Upper lobe of left lung (tissue), 4 donors: Measurements from ENCODE around the gene KCNIP3.

Experiments
- POLR2A ChIP-seq, 4 donors: fragments of 450-650 bp; IDR thresholded peaks; one replicate each; pipeline ENCODE4 v1.5.1; 2016 to 2017; ENCODE audit warnings: antibody characterized with exemption in 4 of 4, mild to moderate bottlenecking in 2 of 4
- POLR2AphosphoS5 ChIP-seq, 2 donors: sonication (generic); formaldehyde crosslinking; IDR thresholded peaks; one replicate each; pipeline ENCODE4 v1.5.1; 2017; ENCODE audit warnings: antibody characterized with exemption in 2 of 2
- TF ChIP-seq, protein P1 (sequence below), 6 experiments: fragments of 450-650 bp in 4 of 6; fragments of 200-600 bp in 2 of 6; sonication (generic) in 2 of 6; IDR thresholded peaks; one replicate each; pipeline ENCODE4 v1.5.1; 2016 to 2019; ENCODE audit warnings: antibody characterized with exemption in 6 of 6

DNA sequence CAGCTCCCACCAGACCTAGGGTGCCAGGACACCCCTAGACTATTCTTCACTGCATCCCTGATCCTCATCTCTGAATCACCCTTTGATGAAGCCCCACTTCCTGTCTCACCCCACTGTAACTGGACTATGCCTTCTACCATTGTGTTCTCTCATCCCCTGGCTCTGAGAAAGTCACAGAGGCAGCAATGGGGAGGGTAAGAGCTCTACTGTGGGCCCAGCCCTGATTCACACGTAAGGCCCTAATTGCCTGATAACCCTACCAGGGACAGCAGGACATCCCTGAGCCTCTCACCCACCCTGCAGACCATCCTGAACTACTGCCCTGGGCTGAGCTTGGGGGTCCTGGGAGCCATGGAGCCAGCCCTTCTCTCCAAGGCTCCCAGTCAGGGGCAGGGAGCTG, 24.4 kb upstream of the KCNIP3 start:
- TF ChIP-seq POLR2AphosphoS5 (IDR thresholded peaks at IDR 0.05): no peak
- TF ChIP-seq, protein P1, sequence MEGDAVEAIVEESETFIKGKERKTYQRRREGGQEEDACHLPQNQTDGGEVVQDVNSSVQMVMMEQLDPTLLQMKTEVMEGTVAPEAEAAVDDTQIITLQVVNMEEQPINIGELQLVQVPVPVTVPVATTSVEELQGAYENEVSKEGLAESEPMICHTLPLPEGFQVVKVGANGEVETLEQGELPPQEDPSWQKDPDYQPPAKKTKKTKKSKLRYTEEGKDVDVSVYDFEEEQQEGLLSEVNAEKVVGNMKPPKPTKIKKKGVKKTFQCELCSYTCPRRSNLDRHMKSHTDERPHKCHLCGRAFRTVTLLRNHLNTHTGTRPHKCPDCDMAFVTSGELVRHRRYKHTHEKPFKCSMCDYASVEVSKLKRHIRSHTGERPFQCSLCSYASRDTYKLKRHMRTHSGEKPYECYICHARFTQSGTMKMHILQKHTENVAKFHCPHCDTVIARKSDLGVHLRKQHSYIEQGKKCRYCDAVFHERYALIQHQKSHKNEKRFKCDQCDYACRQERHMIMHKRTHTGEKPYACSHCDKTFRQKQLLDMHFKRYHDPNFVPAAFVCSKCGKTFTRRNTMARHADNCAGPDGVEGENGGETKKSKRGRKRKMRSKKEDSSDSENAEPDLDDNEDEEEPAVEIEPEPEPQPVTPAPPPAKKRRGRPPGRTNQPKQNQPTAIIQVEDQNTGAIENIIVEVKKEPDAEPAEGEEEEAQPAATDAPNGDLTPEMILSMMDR (IDR thresholded peaks at IDR 0.05): no peak
- no peak for TF ChIP-seq POLR2A (IDR thresholded peaks at IDR 0.05)
